Measurements from ENCODE around the gene RAD51D.

DNA sequence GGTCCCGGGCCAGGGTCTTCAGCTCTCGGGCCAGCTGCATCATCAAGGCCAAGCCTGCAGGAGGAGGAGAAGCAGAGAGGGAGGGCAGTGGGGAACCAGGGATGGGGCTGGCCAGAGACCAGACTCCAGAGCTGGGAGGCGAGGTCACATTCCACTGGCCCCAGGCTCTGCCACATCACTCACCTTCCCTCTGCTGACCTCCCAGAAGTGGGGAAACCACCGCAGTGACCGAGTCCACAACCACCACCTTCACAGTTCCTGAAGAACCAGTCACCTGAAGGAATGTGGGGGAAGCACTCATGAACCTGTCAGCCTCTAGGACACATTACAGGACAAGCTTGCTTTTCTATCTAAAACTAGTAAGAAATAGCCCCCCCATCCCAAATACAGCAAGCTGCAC, 16.4 kb downstream of the RAD51D start:
- TF ChIP-seq, protein P1, sequence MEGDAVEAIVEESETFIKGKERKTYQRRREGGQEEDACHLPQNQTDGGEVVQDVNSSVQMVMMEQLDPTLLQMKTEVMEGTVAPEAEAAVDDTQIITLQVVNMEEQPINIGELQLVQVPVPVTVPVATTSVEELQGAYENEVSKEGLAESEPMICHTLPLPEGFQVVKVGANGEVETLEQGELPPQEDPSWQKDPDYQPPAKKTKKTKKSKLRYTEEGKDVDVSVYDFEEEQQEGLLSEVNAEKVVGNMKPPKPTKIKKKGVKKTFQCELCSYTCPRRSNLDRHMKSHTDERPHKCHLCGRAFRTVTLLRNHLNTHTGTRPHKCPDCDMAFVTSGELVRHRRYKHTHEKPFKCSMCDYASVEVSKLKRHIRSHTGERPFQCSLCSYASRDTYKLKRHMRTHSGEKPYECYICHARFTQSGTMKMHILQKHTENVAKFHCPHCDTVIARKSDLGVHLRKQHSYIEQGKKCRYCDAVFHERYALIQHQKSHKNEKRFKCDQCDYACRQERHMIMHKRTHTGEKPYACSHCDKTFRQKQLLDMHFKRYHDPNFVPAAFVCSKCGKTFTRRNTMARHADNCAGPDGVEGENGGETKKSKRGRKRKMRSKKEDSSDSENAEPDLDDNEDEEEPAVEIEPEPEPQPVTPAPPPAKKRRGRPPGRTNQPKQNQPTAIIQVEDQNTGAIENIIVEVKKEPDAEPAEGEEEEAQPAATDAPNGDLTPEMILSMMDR (IDR thresholded peaks at IDR 0.05; ENCODE audit: low read depth, low read length), result no peak
- no peak for TF ChIP-seq EZH2phosphoT487 (IDR thresholded peaks at IDR 0.05; ENCODE audit: low read depth)

Data from OCI-LY3 (cell line).